Heart left ventricle (tissue), 16 donors: Measurements from ENCODE around the gene HYLS1. TPM values are rescaled to one million over a fixed set of nuclear protein-coding genes. Genes with fewer than 3 reads are reported as not detected.

Source experiments
- ATAC-seq, 4 donors: fragments of 200-7000 bp; cut with Tn5 transposase; one replicate each; pipeline ENCODE4 v1.9.1; 2020 to 2022; ENCODE audit warnings: moderate library complexity in 4 of 4, mild to moderate bottlenecking in 3 of 4, moderate number of reproducible peaks in 1 of 4
- DNase-seq, 5 donors: peaks; one replicate each; pipeline ENCODE4 v3.0.0-alpha.2; 2020
- H3K27ac ChIP-seq, 12 donors: fragments of 200-600 bp; sonication (generic) in 4 of 12; one replicate each; pipeline versions ENCODE4 v1.5.0 to v1.8.0; 2016 to 2022; ENCODE audit warnings: mild to moderate bottlenecking in 2 of 12
- H3K27me3 ChIP-seq, 9 donors: fragments of 200-600 bp; sonication (generic) in 2 of 9; one replicate each; pipeline versions ENCODE4 v1.5.1 to v1.8.0; 2016 to 2022; ENCODE audit warnings: mild to moderate bottlenecking in 3 of 9
- H3K36me3 ChIP-seq, 9 donors: fragments of 200-600 bp; sonication (generic) in 2 of 9; one replicate each; pipeline versions ENCODE4 v1.5.0 to v1.8.0; 2018 to 2022; ENCODE audit warnings: mild to moderate bottlenecking in 2 of 9
- H3K4me1 ChIP-seq, 12 donors: fragments of 200-600 bp; sonication (generic) in 4 of 12; one replicate each; pipeline versions ENCODE4 v1.5.0 to v1.8.0; 2016 to 2022; ENCODE audit warnings: mild to moderate bottlenecking in 3 of 12
- H3K4me3 ChIP-seq, 12 donors: fragments of 200-600 bp; sonication (generic) in 4 of 12; one replicate each; pipeline versions ENCODE4 v1.5.0 to v1.8.0; 2017 to 2022; ENCODE audit warnings: mild to moderate bottlenecking in 9 of 12, moderate library complexity in 4 of 12
- H3K9me3 ChIP-seq, 12 donors: fragments of 200-600 bp; sonication (generic) in 4 of 12; one replicate each; pipeline versions ENCODE4 v1.5.0 to v1.8.0; 2016 to 2022; ENCODE audit warnings: mild to moderate bottlenecking in 1 of 12
- POLR2A ChIP-seq, 2 donors: fragments of 450-650 bp; IDR thresholded peaks; one replicate each; pipeline ENCODE4 v1.6.1; 2017; ENCODE audit warnings: antibody characterized with exemption in 2 of 2, mild to moderate bottlenecking in 2 of 2, moderate library complexity in 2 of 2
- WGBS, 4 donors: extraction: QIAGEN DNeasy Blood & Tissue Kit in 2 of 4; methylation state at CpG; one replicate each; pipeline versions ENCODE4 v1.1.5 to v1.1.7; 2013 to 2018; 5-methylcytosine and 5-hydroxymethylcytosine counted together
- intact Hi-C, 10 donors: fragments of 100-400 bp; cut with DNase I; formaldehyde crosslinking; loops; one replicate each; pipeline versions ENCODE4 v1.11.1 to v1.14.2; 2022
- polyA plus RNA-seq, 2 donors: library from polyadenylated mRNA; stranded (reverse); fragments of 200-250 nt; gene quantifications; one replicate each; pipeline ENCODE4 v1.2.3, GENCODE V29; 2013
- total RNA-seq, 9 donors: library from RNA; depleted of rRNA in 2 of 9; stranded (reverse); fragments of >200 nt in 2 of 9; fragmentation: NEBNext Ultra II Directional in 3 of 9; extraction: Animal tissue kit (Norgen Biotek cat#: 25700) in 3 of 9; gene quantifications; one replicate each; pipeline versions ENCODE4 v1.1.0 to v1.2.4, GENCODE V29; 2016 to 2023
- TF ChIP-seq, protein P1 (sequence below), 12 donors: fragments of 200-600 bp; sonication (generic) in 4 of 12; IDR thresholded peaks; one replicate each; pipeline versions ENCODE4 v1.5.0 to v1.8.0; 2018 to 2022; ENCODE audit warnings: antibody characterized with exemption in 12 of 12, mild to moderate bottlenecking in 5 of 12
- donor health status: ischemic (EF 13 %, LVEDD 7.1; RV severe dilation, severe dysfunction).
- donor health status: healthy with polysubstance abuse.
- donor health status: DM: no; HTN: yes; CAD: no.
- donor health status: DM: no; HTN: no; CAD: no.
- donor health status: ischemic (EF 25% LVEDD 6.9; RV normal size, moderate dysfunction).
- donor health status: ischemic (EF 25% LVEDD 5.7; RV mildly dilated, moderate dysfunction).
- donor health status: healthy.
- donor health status: DM: yes; HTN: yes; CAD: no.
- donor health status: ischemic (EF 35%, LVEDD 5.7; RV mildly dilated, moderate dysfunction).
- donor health status: nonischemic (EF 11% LVEDD 7.7; RV severe dilation, severe dysfunction).
- donor health status: DM: yes; HTN: yes; CAD: no.
- donor health status: PGD.
- donor health status: ischemic (EF 29% LVEDD 5.4; RV normal size, mild dysfunction).
- donor health status: nonischemic (EF 23%, LVEDD 6.1; RV moderate dilation, normal function).

The HYLS1 gene
- total and polyA plus RNA-seq, 11 donors = 3.0 to 6.9 (median 4.3) TPM

DNA sequence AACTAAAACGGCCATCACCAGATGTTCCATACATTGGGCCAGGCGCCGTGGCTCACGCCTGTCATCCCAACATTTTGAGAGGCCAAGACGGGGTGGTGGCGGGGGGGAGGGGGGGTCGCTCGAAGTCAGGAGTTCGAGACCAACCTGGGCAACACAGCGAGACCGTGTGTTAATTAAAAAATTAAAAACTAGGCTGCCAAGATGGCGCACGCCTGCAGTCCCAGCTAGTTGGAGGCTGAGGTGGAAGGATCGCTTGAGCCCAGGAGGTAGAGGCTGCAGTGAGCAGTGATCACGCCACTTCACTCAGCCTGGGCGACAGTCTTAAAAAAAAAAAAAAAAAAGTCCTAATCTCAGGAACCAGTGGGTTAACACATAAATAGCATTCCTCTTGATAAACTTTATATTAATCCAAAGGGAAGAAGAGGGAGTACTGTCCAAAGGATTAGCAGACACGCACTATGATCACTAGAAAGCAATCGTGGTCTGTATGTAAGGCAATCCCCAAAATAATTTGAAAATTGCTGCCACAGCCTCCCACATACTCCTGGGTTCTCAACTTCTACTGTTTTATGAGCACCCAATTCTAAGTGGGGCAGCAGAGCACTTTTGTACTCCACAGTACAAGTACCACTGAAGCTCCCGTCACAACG lies 14.9 kb downstream of the HYLS1 start:
- Histone ChIP-seq H3K4me3 (peak overlapping the region; percentile 54 to 80 (median 66)), H3K27ac (peak overlapping the region in 11 of 12 donors; percentile 62 to 93 (median 82)), H3K9me3 (no peaks in the 10 kb centered on the region), H3K27me3 (peaks cover 4 to 32% (median 13%) of the 10 kb centered on the region in 9 donors), H3K4me1 (peaks cover 0 to 35% (median 15%) of the 10 kb centered on the region in 12 donors), H3K36me3 (peaks cover 0 to 26% (median 14%) of the 10 kb centered on the region in 9 donors)
- intact Hi-C loops = no loop called here
- TF ChIP-seq, protein P1, sequence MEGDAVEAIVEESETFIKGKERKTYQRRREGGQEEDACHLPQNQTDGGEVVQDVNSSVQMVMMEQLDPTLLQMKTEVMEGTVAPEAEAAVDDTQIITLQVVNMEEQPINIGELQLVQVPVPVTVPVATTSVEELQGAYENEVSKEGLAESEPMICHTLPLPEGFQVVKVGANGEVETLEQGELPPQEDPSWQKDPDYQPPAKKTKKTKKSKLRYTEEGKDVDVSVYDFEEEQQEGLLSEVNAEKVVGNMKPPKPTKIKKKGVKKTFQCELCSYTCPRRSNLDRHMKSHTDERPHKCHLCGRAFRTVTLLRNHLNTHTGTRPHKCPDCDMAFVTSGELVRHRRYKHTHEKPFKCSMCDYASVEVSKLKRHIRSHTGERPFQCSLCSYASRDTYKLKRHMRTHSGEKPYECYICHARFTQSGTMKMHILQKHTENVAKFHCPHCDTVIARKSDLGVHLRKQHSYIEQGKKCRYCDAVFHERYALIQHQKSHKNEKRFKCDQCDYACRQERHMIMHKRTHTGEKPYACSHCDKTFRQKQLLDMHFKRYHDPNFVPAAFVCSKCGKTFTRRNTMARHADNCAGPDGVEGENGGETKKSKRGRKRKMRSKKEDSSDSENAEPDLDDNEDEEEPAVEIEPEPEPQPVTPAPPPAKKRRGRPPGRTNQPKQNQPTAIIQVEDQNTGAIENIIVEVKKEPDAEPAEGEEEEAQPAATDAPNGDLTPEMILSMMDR (IDR thresholded peaks at IDR 0.05) = no peak
- no peak for TF ChIP-seq POLR2A (IDR thresholded peaks at IDR 0.05)
- ATAC-seq (no peak), DNase-seq (no peak)
- 50 to 54% (median 53%) methylated on average over 20 of the region's 20 CpGs for WGBS, 4 donors

DNA sequence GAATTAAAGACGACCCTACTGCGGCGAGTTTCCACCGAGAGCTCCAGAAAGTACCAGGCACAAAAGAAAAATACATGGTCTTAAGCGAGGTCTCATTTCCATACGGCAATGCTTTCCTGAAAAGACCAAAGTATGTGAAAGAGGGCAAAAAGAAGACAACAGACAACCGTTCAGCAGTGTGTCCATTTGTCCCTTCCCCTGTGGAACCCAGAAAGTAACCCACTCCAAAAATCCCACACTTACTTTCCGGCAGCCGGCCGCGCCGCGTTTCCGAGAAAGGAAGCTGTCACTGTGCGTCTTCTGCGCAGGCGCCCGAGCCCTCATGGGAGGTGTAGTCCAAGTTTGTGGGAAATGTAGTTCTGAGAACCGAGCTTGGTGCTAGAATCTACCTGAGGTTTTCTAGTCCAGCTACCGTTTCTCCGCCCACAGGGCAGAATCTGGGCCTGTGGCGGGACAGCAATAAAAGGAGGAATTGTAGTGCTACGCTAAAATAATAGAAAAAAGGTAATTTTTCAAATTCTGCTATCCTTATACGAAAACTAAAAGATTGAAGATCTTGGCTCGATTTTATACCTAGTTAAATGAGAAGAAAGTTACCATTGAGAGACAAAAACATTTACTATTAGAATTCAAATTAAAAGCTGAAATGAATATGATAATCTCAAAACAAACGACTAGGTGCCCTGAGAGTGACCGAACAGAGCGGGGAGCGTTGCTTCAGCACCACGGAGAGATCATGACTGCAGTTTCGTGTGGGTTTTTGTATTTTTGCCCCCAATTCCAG lies 15.7 kb downstream of the HYLS1 start, which contains the start of gene PUS3:
Gene PUS3 (minus strand): TSS at position 280 of the 784 bp plus-strand sequence. CDS start 6,922 bp downstream, outside the sequence.
- peaks cover 0 to 31% (median 15%) of the 10 kb centered on the region in 12 donors for H3K4me1 ChIP-seq
- peak in 1 of 2 donors; percentile 56 for TF ChIP-seq POLR2A (IDR thresholded peaks at IDR 0.05)
- TF ChIP-seq, protein P1 (IDR thresholded peaks at IDR 0.05) = no peak
- H3K9me3 ChIP-seq = no peaks in the 10 kb centered on the region
- DNase-seq (peak; percentile 90 to 96 (median 94)), ATAC-seq (peak; percentile 93 to 98 (median 96))
- intact Hi-C loops = no loop called here
- WGBS, 4 donors = 2 to 5% (median 3%) methylated on average over 31 of the region's 31 CpGs
- peaks cover 0 to 22% (median 14%) of the 10 kb centered on the region in 9 donors for H3K36me3 ChIP-seq
- H3K27me3 ChIP-seq = peaks cover 4 to 32% (median 13%) of the 10 kb centered on the region in 9 donors
- peak within 1 kb of the TSS; percentile 54 to 80 (median 66) for H3K4me3 ChIP-seq
- H3K27ac ChIP-seq = peak within 1 kb of the TSS in 11 of 12 donors; percentile 62 to 93 (median 82)

DNA sequence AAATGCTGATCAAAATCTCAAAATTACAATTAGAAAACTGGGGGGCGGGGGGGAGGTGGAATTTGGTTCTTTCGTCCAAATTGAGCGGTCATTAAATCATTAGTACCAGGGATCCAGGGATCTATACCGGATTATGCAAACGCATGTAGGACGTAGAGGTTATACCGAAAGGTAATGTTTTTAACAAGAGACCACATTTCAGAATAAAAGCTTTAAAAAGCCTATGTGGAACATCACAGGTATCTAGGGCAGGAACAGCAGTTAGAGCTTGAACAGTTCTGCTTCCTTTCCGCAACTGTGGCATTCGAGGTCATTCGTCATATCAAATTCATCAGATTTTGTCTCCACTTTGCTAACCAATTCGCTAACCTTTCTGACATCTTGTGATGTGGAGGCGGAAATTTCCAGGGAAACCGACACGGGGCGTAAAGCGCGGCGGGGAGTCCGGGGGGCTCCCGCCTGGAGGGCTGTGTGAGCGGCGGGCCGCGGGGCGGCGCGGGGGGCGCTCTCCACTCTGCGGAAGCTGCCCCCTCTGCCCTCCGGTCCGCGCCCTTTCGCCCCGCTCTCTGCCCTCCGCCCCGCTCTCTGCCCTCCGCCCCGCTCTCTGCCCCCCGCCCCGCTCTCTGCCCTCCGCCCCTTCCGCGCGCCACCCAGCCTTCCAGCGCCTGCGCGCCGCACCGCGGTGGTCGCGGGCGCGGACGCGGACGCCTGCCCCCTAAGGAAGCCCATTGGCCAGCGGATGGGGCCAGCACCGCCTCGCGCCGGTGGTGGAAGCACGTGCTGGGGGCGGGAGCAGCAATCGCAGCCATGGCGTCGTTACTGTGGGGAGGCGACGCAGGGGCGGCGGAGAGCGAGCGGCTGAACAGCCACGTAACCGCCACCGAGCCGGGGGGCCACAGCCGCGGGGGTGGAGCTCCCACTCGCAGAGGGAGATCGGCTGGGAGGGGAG lies 16.5 kb downstream of the HYLS1 start, which contains the start of gene DDX25:
Gene DDX25 (plus strand): TSS at position 798 of the 949 bp plus-strand sequence. CDS start 10 bp downstream, at position 808.
- DNase-seq = no peak
- no peak within 1 kb of the TSS for H3K27ac ChIP-seq
- WGBS, 4 donors = 2 to 3% (median 2%) methylated on average over 32 to 81 of the region's 81 CpGs
- TF ChIP-seq, protein P1 (IDR thresholded peaks at IDR 0.05) = no peak
- no peak for TF ChIP-seq POLR2A (IDR thresholded peaks at IDR 0.05)
- peaks cover 4 to 36% (median 13%) of the 10 kb centered on the region in 9 donors for H3K27me3 ChIP-seq
- intact Hi-C loops = no loop called here
- no peaks in the 10 kb centered on the region for H3K9me3 ChIP-seq
- ATAC-seq = peak in 2 of 4 donors; percentile 15 to 17
- peaks cover 0 to 16% (median 11%) of the 10 kb centered on the region in 9 donors for H3K36me3 ChIP-seq
- peak within 1 kb of the TSS; percentile 54 to 80 (median 66) for H3K4me3 ChIP-seq
- H3K4me1 ChIP-seq = peaks cover 0 to 31% (median 15%) of the 10 kb centered on the region in 12 donors
